Measurements from ENCODE around the gene ENDOV.

The ENDOV gene

GRCh38 chr17:80418589-80418988 lies 3.6 kb downstream of the ENDOV start:
- no peak for DNase-seq

GRCh38 chr17:80419255-80419654 lies 4.3 kb downstream of the ENDOV start:
- DNase-seq: no peak

- no peak for DNase-seq
Measured at GRCh38 chr17:80421381-80422090, 6.6 kb downstream of the ENDOV start.

- no peak for DNase-seq
Measured at GRCh38 chr17:80422276-80422675, 7.3 kb downstream of the ENDOV start.

- no peak for DNase-seq
Measured at GRCh38 chr17:80422981-80423380, 8.0 kb downstream of the ENDOV start.

- no peak for DNase-seq
Measured at GRCh38 chr17:80423536-80424225, 8.7 kb downstream of the ENDOV start.

- DNase-seq: no peak
Measured at GRCh38 chr17:80424261-80424660, 9.3 kb downstream of the ENDOV start.

GRCh38 chr17:80424878-80425765 lies 10.2 kb downstream of the ENDOV start:
- no peak for DNase-seq

GRCh38 chr17:80425835-80426426 lies 11.0 kb downstream of the ENDOV start:
- DNase-seq: no peak

- DNase-seq: peak; percentile 20
Measured at GRCh38 chr17:80426671-80427326, 11.8 kb downstream of the ENDOV start.

- DNase-seq: no peak
Measured at GRCh38 chr17:80427366-80428282, 12.7 kb downstream of the ENDOV start.

GRCh38 chr17:80428363-80428762 lies 13.4 kb downstream of the ENDOV start:
- DNase-seq: no peak

GRCh38 chr17:80428796-80429195 lies 13.8 kb downstream of the ENDOV start:
- no peak for DNase-seq

GRCh38 chr17:80429356-80430275 lies 14.6 kb downstream of the ENDOV start:
- DNase-seq: no peak

- DNase-seq: no peak
Measured at GRCh38 chr17:80430446-80431245, 15.7 kb downstream of the ENDOV start.

- no peak for DNase-seq
Measured at GRCh38 chr17:80431246-80432195, 16.6 kb downstream of the ENDOV start.

- no peak for DNase-seq
Measured at GRCh38 chr17:80432350-80432955, 17.5 kb downstream of the ENDOV start.

All from KG1 (cell line).